GM12864 (cell line): Measurements from ENCODE around the gene PHF12.

Experiments
- DNase-seq: peaks from one replicate; pipeline ENCODE4 v3.0.0-alpha.2; 2011; ENCODE audit warnings: low read depth
- H3K4me3 ChIP-seq: 2 replicates; pipeline ENCODE4 v1.5.1; 2011; ENCODE audit warnings: mild to moderate bottlenecking, low read depth, low read length, control low read depth
- CTCF ChIP-seq: IDR thresholded peaks from 2 replicates; pipeline ENCODE4 v1.5.1; 2011; ENCODE audit warnings: low read depth, mild to moderate bottlenecking, moderate library complexity, low read length, control low read depth, inconsistent platforms; ENCODE audit errors: missing control alignments

Gene PHF12

GRCh38 chr17:28975031-28975430 is 23.7 kb upstream of the PHF12 start:
- H3K4me3 ChIP-seq: no peak overlapping the region
- no peak for TF ChIP-seq CTCF
- DNase-seq: no peak

DNA sequence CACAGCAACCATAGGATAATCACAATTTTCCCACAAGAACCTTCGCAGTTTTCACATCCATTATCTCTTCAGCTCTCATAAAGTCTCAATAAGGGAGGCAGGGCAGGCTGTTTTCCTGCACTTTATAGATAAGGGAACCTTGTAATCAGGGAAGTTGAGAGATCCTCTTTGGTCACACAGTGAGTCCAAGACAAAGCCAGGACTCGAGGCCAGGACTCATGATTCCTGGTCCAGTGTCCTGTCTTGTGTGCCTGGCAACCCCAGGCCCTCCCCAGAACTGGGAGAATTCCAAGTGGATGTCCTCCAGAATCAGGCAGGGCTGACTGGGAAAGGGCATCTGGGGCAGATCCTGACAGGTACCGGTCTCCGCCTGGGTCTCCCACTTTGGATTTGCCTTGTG is 23.1 kb upstream of the PHF12 start:
- TF ChIP-seq CTCF: no peak
- no peak for DNase-seq
- H3K4me3 ChIP-seq: no peak overlapping the region

DNA sequence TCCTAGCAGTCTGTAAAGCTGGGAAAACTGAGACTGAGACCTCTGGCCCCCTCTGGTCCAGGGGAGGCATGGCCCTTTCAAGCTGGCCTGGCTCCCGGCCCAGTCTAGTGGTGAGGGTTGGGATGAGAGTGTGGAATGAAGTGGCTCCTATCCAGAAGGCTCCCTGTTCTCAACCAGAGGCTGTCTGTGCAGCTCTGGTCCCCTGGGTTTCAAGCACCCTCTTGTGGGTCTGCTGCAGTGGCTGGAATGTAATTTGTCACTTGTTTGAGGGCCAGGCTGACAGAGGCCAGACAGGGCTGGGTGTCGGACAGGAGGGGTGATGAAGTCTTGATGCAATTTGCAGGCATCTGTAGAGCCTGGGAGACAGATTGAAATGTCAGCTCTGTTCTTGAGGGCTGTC is 22.1 kb upstream of the PHF12 start:
- no peak for DNase-seq
- no peak for TF ChIP-seq CTCF
- no peak overlapping the region for H3K4me3 ChIP-seq

GRCh38 chr17:28972437-28972836 is 21.1 kb upstream of the PHF12 start:
- no peak for DNase-seq
- H3K4me3 ChIP-seq: no peak overlapping the region
- TF ChIP-seq CTCF: no peak

DNA sequence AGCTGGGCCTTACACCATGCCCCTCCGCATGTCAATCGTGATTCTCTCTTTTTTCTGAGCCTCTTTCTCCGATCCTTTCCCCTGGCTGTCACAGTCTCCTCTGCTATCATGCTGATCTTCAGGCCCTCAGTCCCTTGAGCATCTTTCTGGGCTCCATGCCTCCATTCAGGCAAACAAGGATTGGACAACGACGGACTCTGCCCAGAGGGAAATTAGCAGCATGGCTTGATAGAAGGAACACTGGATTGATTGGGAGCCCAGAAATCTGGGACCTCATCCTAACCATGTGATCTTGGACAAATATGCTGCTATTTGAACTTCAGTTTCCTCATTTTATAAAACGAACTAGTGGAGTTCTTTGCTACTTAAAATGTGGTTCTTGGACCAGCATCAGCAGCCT is 19.6 kb upstream of the PHF12 start:
- no peak for TF ChIP-seq CTCF
- H3K4me3 ChIP-seq: no peak overlapping the region
- DNase-seq: no peak

- no peak for TF ChIP-seq CTCF
- DNase-seq: no peak
- no peak overlapping the region for H3K4me3 ChIP-seq
Observed at GRCh38 chr17:28969706-28970393, 18.5 kb upstream of the PHF12 start.

DNA sequence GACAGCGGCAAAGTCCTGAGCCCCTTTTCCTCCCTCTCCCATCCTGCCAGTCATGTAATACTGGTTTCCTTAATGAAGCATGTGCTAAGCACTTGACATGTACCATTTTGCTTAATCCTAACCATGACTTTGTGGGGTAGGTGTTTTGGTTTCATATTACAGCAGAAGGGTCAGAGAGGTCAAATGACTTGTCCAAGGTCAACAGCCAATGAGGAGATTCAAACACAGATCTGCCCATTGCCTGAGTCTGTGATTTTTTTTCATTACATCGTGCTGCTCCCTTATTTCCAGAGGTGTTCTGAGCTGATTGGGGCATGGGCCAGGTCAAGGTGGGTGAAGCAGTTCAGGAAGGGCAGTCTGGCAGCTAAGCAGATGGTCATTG is 17.6 kb upstream of the PHF12 start:
- DNase-seq: no peak
- TF ChIP-seq CTCF: no peak
- no peak overlapping the region for H3K4me3 ChIP-seq
